ENCODE results near the gene LEFTY1.

Gene LEFTY1

GRCh38 chr1:225879521-225880221 is 9.3 kb downstream of the LEFTY1 start:
- WGBS = 76% methylated on average over 5 of the region's 8 CpGs
- Histone ChIP-seq H3K27me3 (ENCODE audit: insufficient read depth, low read length) (peaks cover 29% of the 10 kb centered on the region), H3K9me3 (ENCODE audit: insufficient read depth, low read depth, low read length) (no peaks in the 10 kb centered on the region), H3K4me3 (ENCODE audit: low read length) (no peak overlapping the region), H3K9ac (ENCODE audit: low read depth, low read length) (no peak overlapping the region), H3K36me3 (ENCODE audit: insufficient read depth, low read length) (peaks cover 16% of the 10 kb centered on the region), H3K27ac (ENCODE audit: low read depth, low read length) (no peak overlapping the region), H3K4me1 (ENCODE audit: insufficient read depth, low read length) (peaks cover 16% of the 10 kb centered on the region)

- Histone ChIP-seq H3K4me3 (ENCODE audit: low read length) (no peak overlapping the region), H3K4me1 (ENCODE audit: insufficient read depth, low read length) (peaks cover 16% of the 10 kb centered on the region), H3K27me3 (ENCODE audit: insufficient read depth, low read length) (peaks cover 20% of the 10 kb centered on the region), H3K27ac (ENCODE audit: low read depth, low read length) (no peak overlapping the region), H3K9ac (ENCODE audit: low read depth, low read length) (no peak overlapping the region), H3K36me3 (ENCODE audit: insufficient read depth, low read length) (peaks cover 28% of the 10 kb centered on the region), H3K9me3 (ENCODE audit: insufficient read depth, low read depth, low read length) (no peaks in the 10 kb centered on the region)
- 78% methylated on average over 3 of the region's 4 CpGs for WGBS
Observed at GRCh38 chr1:225878282-225878681, 10.7 kb downstream of the LEFTY1 start.

GRCh38 chr1:225877580-225877979 is 11.4 kb downstream of the LEFTY1 start:
- H3K27me3 ChIP-seq (ENCODE audit: insufficient read depth, low read length) = peaks cover 13% of the 10 kb centered on the region
- peaks cover 34% of the 10 kb centered on the region for H3K36me3 ChIP-seq (ENCODE audit: insufficient read depth, low read length)
- H3K9me3 ChIP-seq (ENCODE audit: insufficient read depth, low read depth, low read length) = no peaks in the 10 kb centered on the region
- no peak overlapping the region for H3K4me3 ChIP-seq (ENCODE audit: low read length)
- 79% methylated on average over 10 of the region's 10 CpGs for WGBS
- H3K27ac ChIP-seq (ENCODE audit: low read depth, low read length) = no peak overlapping the region
- H3K4me1 ChIP-seq (ENCODE audit: insufficient read depth, low read length) = peaks cover 16% of the 10 kb centered on the region
- no peak overlapping the region for H3K9ac ChIP-seq (ENCODE audit: low read depth, low read length)

- H3K9ac ChIP-seq (ENCODE audit: low read depth, low read length) = no peak overlapping the region
- 93% methylated on average over 12 of the region's 12 CpGs for WGBS
- H3K36me3 ChIP-seq (ENCODE audit: insufficient read depth, low read length) = peaks cover 38% of the 10 kb centered on the region
- H3K4me3 ChIP-seq (ENCODE audit: low read length) = no peak overlapping the region
- H3K9me3 ChIP-seq (ENCODE audit: insufficient read depth, low read depth, low read length) = no peaks in the 10 kb centered on the region
- H3K27ac ChIP-seq (ENCODE audit: low read depth, low read length) = no peak overlapping the region
- peaks cover 9% of the 10 kb centered on the region for H3K27me3 ChIP-seq (ENCODE audit: insufficient read depth, low read length)
- H3K4me1 ChIP-seq (ENCODE audit: insufficient read depth, low read length) = peaks cover 16% of the 10 kb centered on the region
Observed at GRCh38 chr1:225876900-225877510, 11.9 kb downstream of the LEFTY1 start.

GRCh38 chr1:225875044-225875815 is 13.7 kb downstream of the LEFTY1 start:
- Histone ChIP-seq H3K9me3 (ENCODE audit: insufficient read depth, low read depth, low read length) (no peaks in the 10 kb centered on the region), H3K36me3 (ENCODE audit: insufficient read depth, low read length) (peaks cover 53% of the 10 kb centered on the region), H3K9ac (ENCODE audit: low read depth, low read length) (no peak overlapping the region), H3K27me3 (ENCODE audit: insufficient read depth, low read length) (no peaks in the 10 kb centered on the region), H3K4me1 (ENCODE audit: insufficient read depth, low read length) (peaks cover 3% of the 10 kb centered on the region), H3K27ac (ENCODE audit: low read depth, low read length) (no peak overlapping the region), H3K4me3 (ENCODE audit: low read length) (no peak overlapping the region)
- WGBS = 90% methylated on average over 12 of the region's 12 CpGs

- Histone ChIP-seq H3K9me3 (ENCODE audit: insufficient read depth, low read depth, low read length) (no peaks in the 10 kb centered on the region), H3K9ac (ENCODE audit: low read depth, low read length) (no peak overlapping the region), H3K4me3 (ENCODE audit: low read length) (no peak overlapping the region), H3K36me3 (ENCODE audit: insufficient read depth, low read length) (peaks cover 57% of the 10 kb centered on the region), H3K27me3 (ENCODE audit: insufficient read depth, low read length) (no peaks in the 10 kb centered on the region), H3K27ac (ENCODE audit: low read depth, low read length) (no peak overlapping the region), H3K4me1 (ENCODE audit: insufficient read depth, low read length) (no peaks in the 10 kb centered on the region)
- WGBS = 96% methylated on average over 11 of the region's 11 CpGs
Observed at GRCh38 chr1:225874431-225874830, 14.5 kb downstream of the LEFTY1 start.

GRCh38 chr1:225873281-225873850 is 15.6 kb downstream of the LEFTY1 start:
- no peak overlapping the region for H3K4me3 ChIP-seq (ENCODE audit: low read length)
- WGBS = 93% methylated on average over 10 of the region's 10 CpGs
- H3K27me3 ChIP-seq (ENCODE audit: insufficient read depth, low read length) = no peaks in the 10 kb centered on the region
- H3K27ac ChIP-seq (ENCODE audit: low read depth, low read length) = no peak overlapping the region
- no peak overlapping the region for H3K9ac ChIP-seq (ENCODE audit: low read depth, low read length)
- H3K9me3 ChIP-seq (ENCODE audit: insufficient read depth, low read depth, low read length) = no peaks in the 10 kb centered on the region
- no peaks in the 10 kb centered on the region for H3K4me1 ChIP-seq (ENCODE audit: insufficient read depth, low read length)
- H3K36me3 ChIP-seq (ENCODE audit: insufficient read depth, low read length) = peaks cover 67% of the 10 kb centered on the region

GRCh38 chr1:225872075-225872430 is 16.9 kb downstream of the LEFTY1 start:
- Histone ChIP-seq H3K27me3 (ENCODE audit: insufficient read depth, low read length) (no peaks in the 10 kb centered on the region), H3K27ac (ENCODE audit: low read depth, low read length) (no peak overlapping the region), H3K36me3 (ENCODE audit: insufficient read depth, low read length) (peaks cover 74% of the 10 kb centered on the region), H3K9me3 (ENCODE audit: insufficient read depth, low read depth, low read length) (no peaks in the 10 kb centered on the region), H3K9ac (ENCODE audit: low read depth, low read length) (no peak overlapping the region), H3K4me1 (ENCODE audit: insufficient read depth, low read length) (no peaks in the 10 kb centered on the region), H3K4me3 (ENCODE audit: low read length) (no peak overlapping the region)
- 90% methylated on average over 3 of the region's 3 CpGs for WGBS

- no peaks in the 10 kb centered on the region for H3K9me3 ChIP-seq (ENCODE audit: insufficient read depth, low read depth, low read length)
- H3K36me3 ChIP-seq (ENCODE audit: insufficient read depth, low read length) = peaks cover 76% of the 10 kb centered on the region
- no peaks in the 10 kb centered on the region for H3K4me1 ChIP-seq (ENCODE audit: insufficient read depth, low read length)
- H3K9ac ChIP-seq (ENCODE audit: low read depth, low read length) = no peak overlapping the region
- no peaks in the 10 kb centered on the region for H3K27me3 ChIP-seq (ENCODE audit: insufficient read depth, low read length)
- H3K4me3 ChIP-seq (ENCODE audit: low read length) = no peak overlapping the region
- no peak overlapping the region for H3K27ac ChIP-seq (ENCODE audit: low read depth, low read length)
- WGBS = 78% methylated on average over 10 of the region's 11 CpGs
Observed at GRCh38 chr1:225871359-225872074, 17.4 kb downstream of the LEFTY1 start.

- no peaks in the 10 kb centered on the region for H3K4me1 ChIP-seq (ENCODE audit: insufficient read depth, low read length)
- peaks cover 78% of the 10 kb centered on the region for H3K36me3 ChIP-seq (ENCODE audit: insufficient read depth, low read length)
- H3K27me3 ChIP-seq (ENCODE audit: insufficient read depth, low read length) = no peaks in the 10 kb centered on the region
- no peak overlapping the region for H3K9ac ChIP-seq (ENCODE audit: low read depth, low read length)
- H3K9me3 ChIP-seq (ENCODE audit: insufficient read depth, low read depth, low read length) = no peaks in the 10 kb centered on the region
- 87% methylated on average over 3 of the region's 3 CpGs for WGBS
- no peak overlapping the region for H3K4me3 ChIP-seq (ENCODE audit: low read length)
- no peak overlapping the region for H3K27ac ChIP-seq (ENCODE audit: low read depth, low read length)
Observed at GRCh38 chr1:225870911-225871310, 18.0 kb downstream of the LEFTY1 start.
